Liver (tissue), 9 donors: ENCODE measurements around the gene SCARB1. TPM values are rescaled to one million over a fixed set of nuclear protein-coding genes. Genes with fewer than 3 reads are reported as not detected.

Experiments used
- DNase-seq: peaks from one replicate; pipeline ENCODE4 v3.0.0-alpha.2; 2017; ENCODE audit warnings: low spot score
- H3K27ac ChIP-seq, 2 donors: one replicate each; pipeline ENCODE4 v1.7.0; 2013; ENCODE audit warnings: inconsistent platforms in 2 of 2, low read length in 2 of 2, control low read depth in 1 of 2, low read depth in 1 of 2, mild to moderate bottlenecking in 1 of 2
- H3K27me3 ChIP-seq, 4 donors: one replicate each; pipeline versions ENCODE4 v1.6.1 to v1.7.0; 2013; ENCODE audit warnings: low read length in 3 of 4, inconsistent platforms in 1 of 4, mild to moderate bottlenecking in 1 of 4, moderate library complexity in 1 of 4; ENCODE audit not compliant: control insufficient read depth in 4 of 4, insufficient read depth in 4 of 4
- H3K36me3 ChIP-seq, 4 donors: one replicate each; pipeline versions ENCODE4 v1.6.1 to v1.7.0; 2013; ENCODE audit warnings: low read length in 3 of 4, mild to moderate bottlenecking in 3 of 4, low read depth in 1 of 4, moderate library complexity in 1 of 4; ENCODE audit not compliant: control insufficient read depth in 4 of 4, insufficient read depth in 3 of 4
- H3K4me1 ChIP-seq, 4 donors: one replicate each; pipeline versions ENCODE4 v1.6.1 to v1.7.0; 2013; ENCODE audit warnings: low read length in 3 of 4, mild to moderate bottlenecking in 3 of 4, moderate library complexity in 1 of 4; ENCODE audit not compliant: control insufficient read depth in 4 of 4, insufficient read depth in 4 of 4
- H3K4me3 ChIP-seq, 3 donors: one replicate each; pipeline versions ENCODE4 v1.6.1 to v1.7.0; 2013; ENCODE audit warnings: low read length in 3 of 3, control low read depth in 1 of 3, low read depth in 1 of 3, mild to moderate bottlenecking in 1 of 3
- H3K9ac ChIP-seq, 2 donors: one replicate each; pipeline ENCODE4 v1.7.0; 2013; ENCODE audit warnings: low read length in 2 of 2, mild to moderate bottlenecking in 2 of 2, moderate library complexity in 2 of 2, control low read depth in 1 of 2, low read depth in 1 of 2
- H3K9me3 ChIP-seq, 4 donors: one replicate each; pipeline versions ENCODE4 v1.6.1 to v1.7.0; 2013; ENCODE audit warnings: low read length in 3 of 4; ENCODE audit not compliant: control insufficient read depth in 4 of 4
- ATF3 ChIP-seq: IDR thresholded peaks from 2 replicates; pipeline ENCODE4 v1.6.1; 2016; ENCODE audit warnings: antibody characterized with exemption
- CTCF ChIP-seq: fragments of 150-350 bp; IDR thresholded peaks from 2 replicates; pipeline ENCODE4 v1.5.1; 2017; ENCODE audit warnings: improper control_type of control experiment, low read depth, low read length; ENCODE audit not compliant: missing input control
- EGR1 ChIP-seq, 2 donors: IDR thresholded peaks; 2 replicates each; pipeline ENCODE4 v1.6.1; 2016 to 2018; ENCODE audit warnings: antibody characterized with exemption in 2 of 2, low read depth in 2 of 2
- FOXA1 ChIP-seq: IDR thresholded peaks from 2 replicates; pipeline ENCODE4 v1.6.1; 2016; ENCODE audit warnings: antibody characterized with exemption
- FOXA2 ChIP-seq: IDR thresholded peaks from 2 replicates; pipeline ENCODE4 v1.6.1; 2016; ENCODE audit warnings: antibody characterized with exemption
- GABPA ChIP-seq, 2 donors: IDR thresholded peaks in 1 of 2; conservative IDR thresholded peaks in 1 of 2; 2 replicates each; pipeline ENCODE4 v1.6.1; 2016; ENCODE audit warnings: antibody characterized with exemption in 2 of 2, mild to moderate bottlenecking in 1 of 2, moderate library complexity in 1 of 2
- HNF4A ChIP-seq, 2 donors: conservative IDR thresholded peaks; 2 replicates each; pipeline ENCODE4 v1.6.1; 2016; ENCODE audit warnings: antibody characterized with exemption in 2 of 2, mild to moderate bottlenecking in 2 of 2
- HNF4G ChIP-seq: IDR thresholded peaks from 2 replicates; pipeline ENCODE4 v1.6.1; 2016; ENCODE audit warnings: antibody characterized with exemption
- JUND ChIP-seq, 2 donors: IDR thresholded peaks; 2 replicates each; pipeline ENCODE4 v1.6.1; 2016; ENCODE audit warnings: antibody characterized with exemption in 2 of 2
- MAX ChIP-seq: IDR thresholded peaks from 2 replicates; pipeline ENCODE4 v1.6.1; 2016; ENCODE audit warnings: antibody characterized with exemption
- NR2F2 ChIP-seq: IDR thresholded peaks from 2 replicates; pipeline ENCODE4 v1.6.1; 2016; ENCODE audit warnings: antibody characterized with exemption
- RAD21 ChIP-seq, 2 donors: IDR thresholded peaks; 2 replicates each; pipeline ENCODE4 v1.6.1; 2016; ENCODE audit warnings: antibody characterized with exemption in 2 of 2, mild to moderate bottlenecking in 2 of 2
- REST ChIP-seq: IDR thresholded peaks from 2 replicates; pipeline ENCODE4 v1.6.1; 2016; ENCODE audit warnings: antibody characterized with exemption, mild to moderate bottlenecking
- RXRA ChIP-seq, 2 donors: IDR thresholded peaks; 2 replicates each; pipeline ENCODE4 v1.6.1; 2017 to 2018; ENCODE audit warnings: antibody characterized with exemption in 2 of 2, mild to moderate bottlenecking in 1 of 2
- SP1 ChIP-seq: IDR thresholded peaks from 2 replicates; pipeline ENCODE4 v1.6.1; 2018; ENCODE audit warnings: antibody characterized with exemption, mild to moderate bottlenecking
- TAF1 ChIP-seq: conservative IDR thresholded peaks from 2 replicates; pipeline ENCODE4 v1.6.1; 2016; ENCODE audit warnings: antibody characterized with exemption, mild to moderate bottlenecking
- YY1 ChIP-seq: IDR thresholded peaks from 2 replicates; pipeline ENCODE4 v1.6.1; 2016; ENCODE audit warnings: antibody characterized with exemption, mild to moderate bottlenecking
- ZBTB33 ChIP-seq: IDR thresholded peaks from 2 replicates; pipeline ENCODE4 v1.6.1; 2016; ENCODE audit warnings: antibody characterized with exemption
- WGBS: extraction: QIAGEN DNeasy Blood & Tissue Kit; methylation state at CpG from one replicate; pipeline ENCODE4 v1.1.7; 2013; 5-methylcytosine and 5-hydroxymethylcytosine counted together
- polyA plus RNA-seq, 2 donors: library from polyadenylated mRNA; stranded (reverse) in 1 of 2; unstranded in 1 of 2; fragments of 200-250 nt in 1 of 2; fragments of >200 nt in 1 of 2; fragmentation: Nextera tagmentation in 1 of 2; extraction: Ambion mirVana in 1 of 2; gene quantifications; one replicate each; pipeline versions ENCODE4 v1.2.1 to v1.2.3, GENCODE V29; 2013 to 2015
- total RNA-seq, 2 donors: library from RNA; depleted of rRNA; stranded (reverse); fragments of >200 nt; gene quantifications; one replicate each; pipeline ENCODE4 v1.2.3, GENCODE V29; 2014
- donor health status: healthy.
- donor health status: healthy.
- donor health status: healthy.
- donor health status: healthy.
- donor health status: healthy.

Gene SCARB1
- total and polyA plus RNA-seq, 4 donors = 85.3 to 289 (median 141) TPM

- TF ChIP-seq FOXA1 (peak; percentile 90), RXRA (IDR thresholded peaks at IDR 0.05) (peak; percentile 36 to 47), TAF1 (no peak), HNF4A (conservative IDR thresholded peaks at IDR 0.05) (peak; percentile 17 to 46), MAX (peak; percentile 43), GABPA (IDR thresholded peaks at IDR 0.05 in 1 of 2, conservative IDR thresholded peaks at IDR 0.05 in 1 of 2) (no peak), ATF3 (no peak), ZBTB33 (peak; percentile 12), HNF4G (no peak), REST (no peak), NR2F2 (peak; percentile 14), SP1 (peak; percentile 43), JUND (IDR thresholded peaks at IDR 0.05) (peak; percentile 32 to 43), FOXA2 (peak; percentile 97), RAD21 (IDR thresholded peaks at IDR 0.05) (peak; percentile 98 to 99), YY1 (peak; percentile 54), EGR1 (IDR thresholded peaks at IDR 0.05; ENCODE audit: low read depth in 2 of 2) (no peak), CTCF (peak; percentile 100)
- H3K27me3 ChIP-seq = no peaks in the 10 kb centered on the region
- H3K9ac ChIP-seq = peak overlapping the region in 1 of 2 donors; percentile 71
- H3K4me3 ChIP-seq = no peak overlapping the region
- no peaks in the 10 kb centered on the region for H3K9me3 ChIP-seq
- H3K36me3 ChIP-seq = peaks cover 0 to 10% (median 4%) of the 10 kb centered on the region in 4 donors
- 0% methylated on average over 2 of the region's 2 CpGs for WGBS
- peak; percentile 89 for DNase-seq
- H3K4me1 ChIP-seq = peaks cover 3 to 36% (median 26%) of the 10 kb centered on the region in 4 donors
- H3K27ac ChIP-seq = peak overlapping the region; percentile 25 to 42
Measured at GRCh38 chr12:124906606-124907261, 43.1 kb upstream of the SCARB1 start.
